Measurements from ENCODE around the gene MPDU1.

The MPDU1 gene

DNA sequence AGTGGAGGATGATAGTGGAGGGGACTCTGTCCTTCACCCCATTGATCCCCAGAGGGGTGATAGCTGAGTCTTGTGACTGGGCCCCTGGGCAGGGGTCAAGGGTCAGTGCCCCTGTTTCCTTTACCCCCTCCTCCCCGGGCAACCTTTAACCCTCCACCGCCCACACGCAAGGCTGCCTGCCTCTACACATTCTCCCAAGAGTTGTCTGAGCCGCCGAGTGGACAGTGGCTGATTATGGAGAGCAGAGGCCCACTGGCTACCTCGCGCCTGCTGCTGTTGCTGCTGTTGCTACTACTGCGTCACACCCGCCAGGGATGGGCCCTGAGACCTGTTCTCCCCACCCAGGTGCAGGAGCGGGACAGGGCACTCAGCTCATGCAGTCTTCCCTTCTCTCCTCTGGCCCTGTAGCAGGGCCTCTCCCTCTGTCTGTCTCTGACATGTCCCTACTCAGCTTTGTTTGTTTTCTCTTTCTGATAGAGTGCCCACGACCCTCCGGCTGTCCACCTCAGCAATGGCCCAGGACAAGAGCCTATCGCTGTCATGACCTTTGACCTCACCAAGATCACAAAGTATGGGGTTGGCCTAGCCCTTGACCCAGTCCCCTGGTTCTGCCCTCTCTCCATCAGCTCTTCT lies 46.4 kb downstream of the MPDU1 start, which contains the start of gene SHBG:
Gene SHBG (plus strand): TSS at position 197 of the 633 bp plus-strand sequence. CDS start 38 bp downstream, at position 235.
- no peak for DNase-seq (ENCODE audit: low read depth)
- H3K4me3 ChIP-seq (replicated peaks; ENCODE audit: low read depth, low read length), result no peak within 1 kb of the TSS
- TF ChIP-seq, protein P1, sequence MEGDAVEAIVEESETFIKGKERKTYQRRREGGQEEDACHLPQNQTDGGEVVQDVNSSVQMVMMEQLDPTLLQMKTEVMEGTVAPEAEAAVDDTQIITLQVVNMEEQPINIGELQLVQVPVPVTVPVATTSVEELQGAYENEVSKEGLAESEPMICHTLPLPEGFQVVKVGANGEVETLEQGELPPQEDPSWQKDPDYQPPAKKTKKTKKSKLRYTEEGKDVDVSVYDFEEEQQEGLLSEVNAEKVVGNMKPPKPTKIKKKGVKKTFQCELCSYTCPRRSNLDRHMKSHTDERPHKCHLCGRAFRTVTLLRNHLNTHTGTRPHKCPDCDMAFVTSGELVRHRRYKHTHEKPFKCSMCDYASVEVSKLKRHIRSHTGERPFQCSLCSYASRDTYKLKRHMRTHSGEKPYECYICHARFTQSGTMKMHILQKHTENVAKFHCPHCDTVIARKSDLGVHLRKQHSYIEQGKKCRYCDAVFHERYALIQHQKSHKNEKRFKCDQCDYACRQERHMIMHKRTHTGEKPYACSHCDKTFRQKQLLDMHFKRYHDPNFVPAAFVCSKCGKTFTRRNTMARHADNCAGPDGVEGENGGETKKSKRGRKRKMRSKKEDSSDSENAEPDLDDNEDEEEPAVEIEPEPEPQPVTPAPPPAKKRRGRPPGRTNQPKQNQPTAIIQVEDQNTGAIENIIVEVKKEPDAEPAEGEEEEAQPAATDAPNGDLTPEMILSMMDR (IDR thresholded peaks at IDR 0.05; ENCODE audit: low read length, missing control alignments), result no peak

DNA sequence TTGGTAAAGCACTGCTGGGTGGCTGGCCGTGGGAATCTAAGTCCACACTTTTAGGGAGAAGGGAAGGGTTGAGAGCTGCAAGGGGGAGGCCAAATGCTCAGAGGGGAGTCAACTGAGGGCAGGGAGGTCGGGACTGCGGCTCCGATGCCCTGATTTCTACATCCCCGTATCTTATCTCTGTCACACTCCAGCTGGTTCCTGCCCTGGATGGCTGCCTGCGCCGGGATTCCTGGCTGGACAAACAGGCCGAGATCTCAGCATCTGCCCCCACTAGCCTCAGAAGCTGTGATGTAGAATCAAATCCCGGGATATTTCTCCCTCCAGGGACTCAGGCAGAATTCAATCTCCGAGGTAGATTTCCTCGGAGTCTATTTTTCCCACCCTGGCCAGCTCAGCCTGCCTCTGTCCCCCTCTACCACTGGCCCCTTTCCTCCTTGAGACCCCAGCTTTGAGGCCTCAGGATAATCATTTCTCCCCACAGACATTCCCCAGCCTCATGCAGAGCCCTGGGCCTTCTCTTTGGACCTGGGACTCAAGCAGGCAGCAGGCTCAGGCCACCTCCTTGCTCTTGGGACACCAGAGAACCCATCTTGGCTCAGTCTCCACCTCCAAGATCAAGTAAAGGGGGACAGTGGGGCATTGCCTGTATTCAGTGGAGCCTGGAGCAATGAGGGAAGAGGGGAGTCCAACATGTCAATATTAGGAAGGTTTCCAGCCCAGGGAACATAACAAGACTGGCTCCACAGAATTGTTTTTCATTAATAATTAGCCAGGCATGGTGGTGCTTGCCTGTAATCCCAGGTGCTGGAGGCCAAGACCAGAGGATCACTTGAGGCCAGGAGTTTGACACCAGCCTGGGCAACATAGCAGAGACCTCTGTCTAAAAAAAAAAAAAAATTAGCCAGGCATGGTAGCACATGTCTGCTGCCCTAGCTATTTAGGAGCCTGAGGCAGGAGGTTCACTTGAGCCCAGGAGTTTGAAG lies 48.0 kb downstream of the MPDU1 start:
- TF ChIP-seq, protein P1 (IDR thresholded peaks at IDR 0.05; ENCODE audit: low read length, missing control alignments), result no peak
- no peak overlapping the region for H3K4me3 ChIP-seq (replicated peaks; ENCODE audit: low read depth, low read length)
- DNase-seq (ENCODE audit: low read depth), result no peak

DNA sequence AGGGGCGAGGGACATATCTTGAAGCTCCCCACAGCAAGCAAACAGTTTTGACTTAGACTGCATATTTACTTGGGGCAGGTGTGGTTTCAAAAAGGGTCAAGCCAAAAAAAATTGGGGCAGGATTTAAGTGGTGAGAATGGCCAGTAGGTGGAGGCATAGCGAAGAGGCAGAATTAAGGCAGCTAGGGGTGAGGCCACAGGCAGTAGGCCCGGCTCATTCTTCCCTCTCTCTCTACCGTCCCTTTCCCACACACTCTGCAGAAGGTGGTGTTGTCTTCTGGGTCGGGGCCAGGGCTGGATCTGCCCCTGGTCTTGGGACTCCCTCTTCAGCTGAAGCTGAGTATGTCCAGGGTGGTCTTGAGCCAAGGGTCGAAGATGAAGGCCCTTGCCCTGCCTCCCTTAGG lies 48.8 kb downstream of the MPDU1 start:
- no peak overlapping the region for H3K4me3 ChIP-seq (replicated peaks; ENCODE audit: low read depth, low read length)
- DNase-seq (ENCODE audit: low read depth), result peak; percentile 73
- TF ChIP-seq, protein P1 (IDR thresholded peaks at IDR 0.05; ENCODE audit: low read length, missing control alignments), result peak; percentile 70

DNA sequence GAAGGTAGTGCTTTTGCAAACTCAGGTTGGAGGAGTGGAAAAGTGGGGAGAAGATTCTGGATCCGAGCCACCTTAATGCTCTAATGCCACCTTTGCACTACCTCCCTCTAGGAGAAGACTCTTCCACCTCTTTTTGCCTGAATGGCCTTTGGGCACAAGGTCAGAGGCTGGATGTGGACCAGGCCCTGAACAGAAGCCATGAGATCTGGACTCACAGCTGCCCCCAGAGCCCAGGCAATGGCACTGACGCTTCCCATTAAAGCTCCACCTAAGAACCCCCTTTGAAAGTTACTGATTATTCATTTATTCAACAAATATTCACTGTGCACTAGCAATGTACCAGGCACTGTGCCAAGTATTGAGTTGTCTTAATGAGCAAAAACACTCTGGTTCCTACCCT lies 49.4 kb downstream of the MPDU1 start:
- TF ChIP-seq, protein P1 (IDR thresholded peaks at IDR 0.05; ENCODE audit: low read length, missing control alignments), result no peak
- no peak for DNase-seq (ENCODE audit: low read depth)
- H3K4me3 ChIP-seq (replicated peaks; ENCODE audit: low read depth, low read length), result no peak overlapping the region

DNA sequence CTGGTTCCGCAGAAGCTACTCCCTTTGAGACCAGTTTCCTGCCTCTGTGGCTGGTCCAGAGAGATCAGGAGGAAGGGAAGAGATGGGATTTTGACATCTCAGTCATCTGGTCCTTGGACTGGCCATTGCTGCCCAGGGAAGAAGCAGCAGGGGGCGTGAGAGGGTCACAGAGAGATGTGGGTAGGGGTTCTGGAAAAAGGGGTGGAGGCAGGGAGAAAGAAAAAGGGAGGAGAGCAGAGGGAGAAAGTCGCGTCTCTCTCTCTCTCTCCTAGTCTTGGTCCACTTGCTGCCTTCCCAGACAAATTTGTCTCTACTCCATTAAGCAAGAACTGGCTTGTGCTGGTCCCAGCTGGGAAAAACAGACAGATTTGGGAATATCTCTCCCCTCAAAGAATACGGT lies 50.7 kb downstream of the MPDU1 start:
- DNase-seq (ENCODE audit: low read depth), result peak; percentile 64
- no peak overlapping the region for H3K4me3 ChIP-seq (replicated peaks; ENCODE audit: low read depth, low read length)
- TF ChIP-seq, protein P1 (IDR thresholded peaks at IDR 0.05; ENCODE audit: low read length, missing control alignments), result peak; percentile 77

DNA sequence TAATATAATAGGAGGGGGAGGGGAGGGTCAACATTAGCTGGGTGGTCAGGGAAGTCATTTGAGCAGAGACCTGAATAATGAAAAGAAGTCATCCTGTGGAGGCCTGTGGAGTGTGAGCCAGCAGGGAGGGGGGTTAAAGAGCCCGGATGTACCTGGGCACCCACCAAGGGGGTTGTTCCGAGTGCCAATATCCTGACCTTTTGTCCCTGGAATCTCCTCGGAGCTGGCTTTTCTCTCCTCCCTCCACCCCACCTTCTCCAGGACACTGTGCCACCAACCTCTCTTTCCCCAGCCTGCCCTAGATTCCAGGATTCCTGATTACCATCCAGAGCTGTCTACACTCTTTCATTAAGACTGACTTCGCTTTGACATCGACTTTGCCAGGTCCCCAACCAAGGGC lies 52.5 kb downstream of the MPDU1 start:
- DNase-seq (ENCODE audit: low read depth), result no peak

More for the DNA sequence above, 52.5 kb downstream of the MPDU1 start:
- TF ChIP-seq, protein P1 (IDR thresholded peaks at IDR 0.05; ENCODE audit: low read length, missing control alignments), result no peak
- H3K4me3 ChIP-seq (replicated peaks; ENCODE audit: low read depth, low read length), result no peak overlapping the region

All from fibroblast of pulmonary artery (primary cell).